Measurements from ENCODE around the gene ELK4. TPM values are rescaled to one million over a fixed set of nuclear protein-coding genes. Genes with fewer than 3 reads are reported as not detected.

Gene ELK4
- total and polyA plus RNA-seq, 2 of the 8 experiments (the other 6 are each of a cell fraction or from before 2014, with no cell fraction given): 2.9 to 26.3 TPM

DNA sequence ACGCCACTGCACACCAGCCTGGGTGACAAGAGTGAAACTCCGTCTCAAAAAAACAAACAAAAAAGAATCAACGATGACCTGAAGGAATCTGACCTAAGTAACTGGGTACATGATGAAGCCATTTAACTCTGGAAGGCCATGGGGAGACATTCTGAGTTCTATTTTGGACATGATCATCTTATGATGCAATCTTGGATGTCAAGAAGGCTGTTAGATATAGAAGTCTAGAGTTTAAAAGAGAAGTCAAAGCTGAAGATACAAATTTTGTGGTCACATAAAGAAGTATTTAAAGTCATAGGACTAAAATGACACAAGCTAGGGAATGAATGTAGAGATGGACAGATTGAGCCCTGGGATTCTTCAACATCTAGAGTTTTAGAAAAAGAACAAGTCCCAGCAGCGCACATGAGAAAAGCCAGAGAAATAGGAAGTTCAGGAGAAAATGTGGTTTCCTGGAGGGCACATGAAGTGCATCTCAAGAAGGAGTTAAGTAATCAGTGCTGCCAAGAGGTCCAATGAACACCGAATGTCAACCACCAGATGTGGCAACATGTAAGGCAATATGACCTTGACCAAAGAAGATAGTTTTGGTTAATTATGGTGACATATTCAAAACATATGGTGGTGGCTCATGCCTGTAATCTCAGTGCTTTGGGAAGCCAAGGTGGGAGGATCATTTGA lies 26.8 kb downstream of the ELK4 start:
- Histone ChIP-seq H3K4me1 (replicated peaks in 1 of 4; ENCODE audit: control insufficient read depth in 3 of 4, insufficient read depth in 4 of 4, low read length in 3 of 4) (no peaks in the 10 kb centered on the region), H2BK12ac (ENCODE audit: low read depth, low read length) (no peak overlapping the region), H4K5ac (ENCODE audit: insufficient read length, low read depth, low read length) (no peak overlapping the region), H3K4ac (replicated peaks; ENCODE audit: insufficient read length, low read depth, low read length) (no peak overlapping the region), H3K4me2 (ENCODE audit: insufficient read depth in 1 of 2, low read depth in 2 of 2, low read length in 2 of 2) (no peak overlapping the region), H3K79me2 (ENCODE audit: control insufficient read depth in 1 of 2, insufficient read depth in 2 of 2, low read length in 2 of 2) (no peaks in the 10 kb centered on the region), H2AK5ac (ENCODE audit: low read depth, low read length) (no peak overlapping the region), H3K27ac (ENCODE audit: low read depth, low read length) (no peak overlapping the region), H2BK20ac (ENCODE audit: low read length) (no peak overlapping the region), H3K9ac (replicated peaks in 1 of 4; ENCODE audit: extremely low read depth in 1 of 4, low read depth in 3 of 4, low read length in 3 of 4) (no peak overlapping the region), H2AFZ (ENCODE audit: low read length) (no peak overlapping the region), H4K20me1 (replicated peaks in 1 of 2; ENCODE audit: control insufficient read depth in 1 of 2, insufficient read depth in 2 of 2, low read length in 2 of 2) (peaks cover 0 to 6% of the 10 kb centered on the region in 2 experiments), H3K14ac (ENCODE audit: insufficient read length) (no peak overlapping the region), H3K23ac (ENCODE audit: insufficient read length) (no peak overlapping the region), H3K27me3 (replicated peaks in 1 of 4; ENCODE audit: control insufficient read depth in 3 of 4, extremely low read depth in 1 of 4, insufficient read depth in 3 of 4, low read length in 3 of 4) (peaks cover 0 to 2% (median 0%) of the 10 kb centered on the region in 4 experiments; a peak in 1 of 7 replicates), H3K56ac (replicated peaks; ENCODE audit: insufficient read length, low read depth, low read length) (no peak overlapping the region), H3K9me3 (ENCODE audit: insufficient read depth in 2 of 2, low read depth in 1 of 2, low read length in 1 of 2) (no peaks in the 10 kb centered on the region), H4K91ac (replicated peaks; ENCODE audit: insufficient read length, low read length) (no peak overlapping the region), H2BK15ac (ENCODE audit: low read length) (no peak overlapping the region), H4K8ac (ENCODE audit: extremely low read depth, insufficient read depth, low read length) (peak overlapping the region; percentile 35; the same call in 1 of the 2 replicates), H3K79me1 (ENCODE audit: low read depth, low read length) (no peaks in the 10 kb centered on the region; the same call in 1 of the 2 replicates), H3K23me2 (ENCODE audit: low read depth, low read length) (no peaks in the 10 kb centered on the region), H2BK5ac (ENCODE audit: low read depth, low read length) (no peak overlapping the region), H2BK120ac (replicated peaks; ENCODE audit: low read depth, low read length) (no peak overlapping the region), H3K36me3 (ENCODE audit: control insufficient read depth in 2 of 4, insufficient read depth in 4 of 4, low read length in 3 of 4) (peaks cover 0 to 13% (median 0%) of the 10 kb centered on the region in 4 experiments; a peak in 1 of 8 replicates), H3K18ac (ENCODE audit: extremely low read depth, low read length) (no peak overlapping the region), H3K4me3 (ENCODE audit: extremely low read depth in 1 of 4, insufficient read depth in 2 of 4, low read depth in 3 of 4, low read length in 4 of 4) (no peak overlapping the region)
- POLR2A ChIA-PET (ENCODE audit: partially characterized antibody): interaction anchor here (0.6 kb wide), 1 partner anchor 60 kb away, joined by 4 read pairs; no protein-coding TSS in a partner anchor
- 90% methylated on average over 5 of the region's 5 CpGs; no CpG with 5 or more reads in 1 of the 2 experiments for WGBS, 2 experiments (ENCODE audit: extremely low coverage in 1 of 2, insufficient coverage in 1 of 2, insufficient read length in 1 of 2, insufficient replicate concordance in 2 of 2, low coverage in 1 of 2, low lambda C conversion rate in 2 of 2, missing lambda C conversion rate in 1 of 2)
- DNase-seq (ENCODE audit: low read depth in 1 of 2, low spot score in 2 of 2) (no peak), FAIRE-seq (no peak)
- CTCF ChIA-PET (ENCODE audit: partially characterized antibody): interaction anchor here (1.1 to 1.4 kb wide), 2 partner anchors 16 to 27 kb away, joined by 3 read pairs; partner anchors contain the start of gene ELK4
- TF ChIP-seq PHF8 (conservative IDR thresholded peaks at IDR 0.05; ENCODE audit: low read depth, low read length): no peak
